ENCODE results near the gene ITPK1. TPM values are rescaled to one million over a fixed set of nuclear protein-coding genes. Genes with fewer than 3 reads are reported as not detected.

ITPK1 gene
- total and polyA plus RNA-seq, 2 donors (not counting 3 experiments of a cell fraction or from before 2014, with no cell fraction given), result 39.6 to 51.8 TPM

DNA sequence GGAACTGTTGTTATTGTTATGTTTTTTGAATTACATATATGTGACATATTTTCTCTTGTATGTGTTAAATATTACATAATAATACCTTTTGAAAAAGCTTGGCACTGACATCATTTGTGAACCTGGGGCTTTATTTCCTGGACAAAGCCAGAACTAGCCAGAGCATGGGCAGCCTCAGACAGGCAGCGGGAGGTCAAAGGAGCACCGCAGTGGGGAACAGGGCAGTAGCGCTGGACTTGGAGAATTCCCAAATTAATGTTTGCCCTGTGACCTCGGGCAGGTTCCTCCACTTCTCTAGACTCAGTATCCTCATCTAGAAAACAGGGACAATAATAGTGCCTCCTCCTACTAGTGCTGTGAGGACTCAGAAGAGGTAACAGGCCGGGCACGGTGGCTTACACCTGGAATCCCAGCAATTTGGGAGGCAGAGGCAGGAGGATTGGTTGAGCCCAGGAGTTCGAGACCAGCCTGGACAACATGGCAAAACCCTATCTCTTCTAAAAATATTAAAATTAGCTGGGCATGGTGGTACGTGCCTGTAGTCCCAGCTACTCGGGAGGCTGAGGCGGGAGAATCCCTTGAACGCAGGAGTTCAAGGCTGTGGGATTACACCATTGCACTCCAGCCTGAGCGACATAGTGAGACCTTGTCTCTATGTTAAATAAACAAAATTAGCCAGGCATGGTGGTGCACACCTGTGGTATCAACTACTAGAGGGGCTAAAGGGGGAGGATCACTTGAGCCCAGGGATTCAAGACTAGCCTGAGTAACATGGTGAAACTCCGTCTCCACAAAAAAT lies 27.3 kb upstream of the ITPK1 start:
- no peaks in the 10 kb centered on the region for H3K79me2 ChIP-seq (ENCODE audit: control insufficient read depth, insufficient read depth, low read length)
- no peaks in the 10 kb centered on the region for H3K4me1 ChIP-seq (ENCODE audit: control insufficient read depth, extremely low read depth, insufficient read depth, low read length)
- intact Hi-C loops (cut with micrococcal nuclease), result no loop called here
- FAIRE-seq, result no peak
- POLR2A ChIA-PET, result no interaction called here
- H3K4me3 ChIP-seq (replicated peaks in 1 of 3; ENCODE audit: insufficient read depth in 1 of 3, low read depth in 1 of 3, low read length in 3 of 3), result no peak overlapping the region
- H3K27ac ChIP-seq (ENCODE audit: insufficient read depth, low read depth, low read length), result no peak overlapping the region
- H3K27me3 ChIP-seq (ENCODE audit: control insufficient read depth in 2 of 2, insufficient read depth in 2 of 2, low read length in 2 of 2), result no peaks in the 10 kb centered on the region
- TF ChIP-seq GATA2 (IDR thresholded peaks at IDR 0.05; ENCODE audit: insufficient read depth, insufficient read length, low read depth, low read length), result no peak
- TF ChIP-seq JUN (IDR thresholded peaks at IDR 0.05; ENCODE audit: borderline replicate concordance, insufficient read depth, insufficient read length, low read depth), result no peak
- TF ChIP-seq POLR2AphosphoS5 (IDR thresholded peaks at IDR 0.05; ENCODE audit: insufficient read depth, low read depth, low read length), result no peak
- TF ChIP-seq FOS (IDR thresholded peaks at IDR 0.05; ENCODE audit: borderline replicate concordance, insufficient read depth, low read length), result no peak
- no peak for TF ChIP-seq POLR2A (IDR thresholded peaks at IDR 0.05; ENCODE audit: low read depth, low read length)
- TF ChIP-seq MYC (IDR thresholded peaks at IDR 0.05; ENCODE audit: low read depth, low read length), result no peak
- TF ChIP-seq, protein P1, sequence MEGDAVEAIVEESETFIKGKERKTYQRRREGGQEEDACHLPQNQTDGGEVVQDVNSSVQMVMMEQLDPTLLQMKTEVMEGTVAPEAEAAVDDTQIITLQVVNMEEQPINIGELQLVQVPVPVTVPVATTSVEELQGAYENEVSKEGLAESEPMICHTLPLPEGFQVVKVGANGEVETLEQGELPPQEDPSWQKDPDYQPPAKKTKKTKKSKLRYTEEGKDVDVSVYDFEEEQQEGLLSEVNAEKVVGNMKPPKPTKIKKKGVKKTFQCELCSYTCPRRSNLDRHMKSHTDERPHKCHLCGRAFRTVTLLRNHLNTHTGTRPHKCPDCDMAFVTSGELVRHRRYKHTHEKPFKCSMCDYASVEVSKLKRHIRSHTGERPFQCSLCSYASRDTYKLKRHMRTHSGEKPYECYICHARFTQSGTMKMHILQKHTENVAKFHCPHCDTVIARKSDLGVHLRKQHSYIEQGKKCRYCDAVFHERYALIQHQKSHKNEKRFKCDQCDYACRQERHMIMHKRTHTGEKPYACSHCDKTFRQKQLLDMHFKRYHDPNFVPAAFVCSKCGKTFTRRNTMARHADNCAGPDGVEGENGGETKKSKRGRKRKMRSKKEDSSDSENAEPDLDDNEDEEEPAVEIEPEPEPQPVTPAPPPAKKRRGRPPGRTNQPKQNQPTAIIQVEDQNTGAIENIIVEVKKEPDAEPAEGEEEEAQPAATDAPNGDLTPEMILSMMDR (IDR thresholded peaks at IDR 0.05; ENCODE audit: extremely low read depth in 1 of 2, insufficient read depth in 1 of 2, low read depth in 1 of 2, low read length in 2 of 2), result no peak
- no peak for TF ChIP-seq EZH2 (IDR thresholded peaks at IDR 0.05; ENCODE audit: borderline replicate concordance, low read depth, low read length, severe bottlenecking)
- TF ChIP-seq, protein P2, sequence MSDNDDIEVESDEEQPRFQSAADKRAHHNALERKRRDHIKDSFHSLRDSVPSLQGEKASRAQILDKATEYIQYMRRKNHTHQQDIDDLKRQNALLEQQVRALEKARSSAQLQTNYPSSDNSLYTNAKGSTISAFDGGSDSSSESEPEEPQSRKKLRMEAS (IDR thresholded peaks at IDR 0.05; ENCODE audit: insufficient read depth, insufficient read length), result no peak
- no peaks in the 10 kb centered on the region for H3K36me3 ChIP-seq (ENCODE audit: control insufficient read depth in 2 of 2, extremely low read depth in 1 of 2, insufficient read depth in 2 of 2, low read length in 2 of 2)
- dilution Hi-C loops (cut with MboI; ENCODE audit: extremely low pct_ligation_motif_present, low sequenced_read_pairs), result loop anchor here (25.0 kb wide), 1 partner anchor 181 kb away; no protein-coding TSS in a partner anchor
- H2AFZ ChIP-seq (ENCODE audit: low read depth, low read length), result no peak overlapping the region
- no peaks in the 10 kb centered on the region for H3K9me1 ChIP-seq (replicated peaks; ENCODE audit: control insufficient read depth, extremely low read depth, insufficient read depth, low read length)
- no peaks in the 10 kb centered on the region for H4K20me1 ChIP-seq (replicated peaks; ENCODE audit: control insufficient read depth, extremely low read depth, insufficient read depth, low read length)
- no peak overlapping the region for H3K9ac ChIP-seq (replicated peaks; ENCODE audit: extremely low read depth, insufficient read depth, low read length)
- no peak overlapping the region for H3K4me2 ChIP-seq (ENCODE audit: insufficient read depth, low read length)
- DNase-seq (ENCODE audit: low read depth, low spot score), result no peak
- no peaks in the 10 kb centered on the region for H3K9me3 ChIP-seq (replicated peaks; ENCODE audit: control insufficient read depth, insufficient read depth, low read length)
- no TSS peak for BruUV-seq (replicated peaks)
- CTCF ChIA-PET, result interaction anchor here (0.8 kb wide), 1 partner anchor 30 kb away, joined by 3 read pairs; no protein-coding TSS in a partner anchor
